Heart left ventricle (tissue), 16 donors: ENCODE results near the gene TRAF7. TPM values are rescaled to one million over a fixed set of nuclear protein-coding genes. Genes with fewer than 3 reads are reported as not detected.

Experiments used
- ATAC-seq, 4 donors: fragments of 200-7000 bp; cut with Tn5 transposase; one replicate each; pipeline ENCODE4 v1.9.1; 2020 to 2022; ENCODE audit warnings: moderate library complexity in 4 of 4, mild to moderate bottlenecking in 3 of 4, moderate number of reproducible peaks in 1 of 4
- DNase-seq, 5 donors: peaks; one replicate each; pipeline ENCODE4 v3.0.0-alpha.2; 2020
- H3K27ac ChIP-seq, 12 donors: fragments of 200-600 bp; sonication (generic) in 4 of 12; one replicate each; pipeline versions ENCODE4 v1.5.0 to v1.8.0; 2016 to 2022; ENCODE audit warnings: mild to moderate bottlenecking in 2 of 12
- H3K27me3 ChIP-seq, 9 donors: fragments of 200-600 bp; sonication (generic) in 2 of 9; one replicate each; pipeline versions ENCODE4 v1.5.1 to v1.8.0; 2016 to 2022; ENCODE audit warnings: mild to moderate bottlenecking in 3 of 9
- H3K36me3 ChIP-seq, 9 donors: fragments of 200-600 bp; sonication (generic) in 2 of 9; one replicate each; pipeline versions ENCODE4 v1.5.0 to v1.8.0; 2018 to 2022; ENCODE audit warnings: mild to moderate bottlenecking in 2 of 9
- H3K4me1 ChIP-seq, 12 donors: fragments of 200-600 bp; sonication (generic) in 4 of 12; one replicate each; pipeline versions ENCODE4 v1.5.0 to v1.8.0; 2016 to 2022; ENCODE audit warnings: mild to moderate bottlenecking in 3 of 12
- H3K4me3 ChIP-seq, 12 donors: fragments of 200-600 bp; sonication (generic) in 4 of 12; one replicate each; pipeline versions ENCODE4 v1.5.0 to v1.8.0; 2017 to 2022; ENCODE audit warnings: mild to moderate bottlenecking in 9 of 12, moderate library complexity in 4 of 12
- H3K9me3 ChIP-seq, 12 donors: fragments of 200-600 bp; sonication (generic) in 4 of 12; one replicate each; pipeline versions ENCODE4 v1.5.0 to v1.8.0; 2016 to 2022; ENCODE audit warnings: mild to moderate bottlenecking in 1 of 12
- POLR2A ChIP-seq, 2 donors: fragments of 450-650 bp; IDR thresholded peaks; one replicate each; pipeline ENCODE4 v1.6.1; 2017; ENCODE audit warnings: antibody characterized with exemption in 2 of 2, mild to moderate bottlenecking in 2 of 2, moderate library complexity in 2 of 2
- WGBS, 4 donors: extraction: QIAGEN DNeasy Blood & Tissue Kit in 2 of 4; methylation state at CpG; one replicate each; pipeline versions ENCODE4 v1.1.5 to v1.1.7; 2013 to 2018; 5-methylcytosine and 5-hydroxymethylcytosine counted together
- intact Hi-C, 10 donors: fragments of 100-400 bp; cut with DNase I; formaldehyde crosslinking; loops; one replicate each; pipeline versions ENCODE4 v1.11.1 to v1.14.2; 2022
- polyA plus RNA-seq, 2 donors: library from polyadenylated mRNA; stranded (reverse); fragments of 200-250 nt; gene quantifications; one replicate each; pipeline ENCODE4 v1.2.3, GENCODE V29; 2013
- total RNA-seq, 9 donors: library from RNA; depleted of rRNA in 2 of 9; stranded (reverse); fragments of >200 nt in 2 of 9; fragmentation: NEBNext Ultra II Directional in 3 of 9; extraction: Animal tissue kit (Norgen Biotek cat#: 25700) in 3 of 9; gene quantifications; one replicate each; pipeline versions ENCODE4 v1.1.0 to v1.2.4, GENCODE V29; 2016 to 2023
- TF ChIP-seq, protein P1 (sequence below), 12 donors: fragments of 200-600 bp; sonication (generic) in 4 of 12; IDR thresholded peaks; one replicate each; pipeline versions ENCODE4 v1.5.0 to v1.8.0; 2018 to 2022; ENCODE audit warnings: antibody characterized with exemption in 12 of 12, mild to moderate bottlenecking in 5 of 12
- donor health status: ischemic (EF 13 %, LVEDD 7.1; RV severe dilation, severe dysfunction).
- donor health status: healthy with polysubstance abuse.
- donor health status: DM: no; HTN: yes; CAD: no.
- donor health status: DM: no; HTN: no; CAD: no.
- donor health status: ischemic (EF 25% LVEDD 6.9; RV normal size, moderate dysfunction).
- donor health status: ischemic (EF 25% LVEDD 5.7; RV mildly dilated, moderate dysfunction).
- donor health status: healthy.
- donor health status: DM: yes; HTN: yes; CAD: no.
- donor health status: ischemic (EF 35%, LVEDD 5.7; RV mildly dilated, moderate dysfunction).
- donor health status: nonischemic (EF 11% LVEDD 7.7; RV severe dilation, severe dysfunction).
- donor health status: DM: yes; HTN: yes; CAD: no.
- donor health status: PGD.
- donor health status: ischemic (EF 29% LVEDD 5.4; RV normal size, mild dysfunction).
- donor health status: nonischemic (EF 23%, LVEDD 6.1; RV moderate dilation, normal function).

Gene TRAF7
- total and polyA plus RNA-seq, 11 donors: 12.2 to 40.2 (median 27.0) TPM

DNA sequence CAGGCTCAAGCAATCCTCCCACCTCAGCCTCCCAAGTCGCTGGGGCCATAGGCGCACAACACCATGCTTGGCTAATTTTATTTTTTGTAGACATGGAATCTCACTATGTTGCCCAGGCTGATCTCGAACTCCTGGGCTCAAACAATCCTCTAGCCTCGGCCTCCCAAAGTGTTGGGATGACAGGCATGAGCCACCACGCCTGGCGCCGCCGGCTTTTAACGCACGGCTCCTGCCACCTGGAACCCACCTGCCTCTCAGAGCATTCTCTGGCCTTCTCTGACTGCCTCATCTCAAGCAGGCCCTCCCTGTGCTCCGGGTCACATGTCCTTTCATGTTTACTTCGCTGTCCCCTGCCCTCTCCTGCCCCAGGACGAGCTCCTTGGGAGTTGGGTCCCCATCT, 30.5 kb downstream of the TRAF7 start:
- Histone ChIP-seq H3K9me3 (no peaks in the 10 kb centered on the region), H3K4me1 (no peaks in the 10 kb centered on the region), H3K36me3 (no peaks in the 10 kb centered on the region), H3K27ac (no peak overlapping the region), H3K4me3 (no peak overlapping the region), H3K27me3 (no peaks in the 10 kb centered on the region)
- TF ChIP-seq, protein P1, sequence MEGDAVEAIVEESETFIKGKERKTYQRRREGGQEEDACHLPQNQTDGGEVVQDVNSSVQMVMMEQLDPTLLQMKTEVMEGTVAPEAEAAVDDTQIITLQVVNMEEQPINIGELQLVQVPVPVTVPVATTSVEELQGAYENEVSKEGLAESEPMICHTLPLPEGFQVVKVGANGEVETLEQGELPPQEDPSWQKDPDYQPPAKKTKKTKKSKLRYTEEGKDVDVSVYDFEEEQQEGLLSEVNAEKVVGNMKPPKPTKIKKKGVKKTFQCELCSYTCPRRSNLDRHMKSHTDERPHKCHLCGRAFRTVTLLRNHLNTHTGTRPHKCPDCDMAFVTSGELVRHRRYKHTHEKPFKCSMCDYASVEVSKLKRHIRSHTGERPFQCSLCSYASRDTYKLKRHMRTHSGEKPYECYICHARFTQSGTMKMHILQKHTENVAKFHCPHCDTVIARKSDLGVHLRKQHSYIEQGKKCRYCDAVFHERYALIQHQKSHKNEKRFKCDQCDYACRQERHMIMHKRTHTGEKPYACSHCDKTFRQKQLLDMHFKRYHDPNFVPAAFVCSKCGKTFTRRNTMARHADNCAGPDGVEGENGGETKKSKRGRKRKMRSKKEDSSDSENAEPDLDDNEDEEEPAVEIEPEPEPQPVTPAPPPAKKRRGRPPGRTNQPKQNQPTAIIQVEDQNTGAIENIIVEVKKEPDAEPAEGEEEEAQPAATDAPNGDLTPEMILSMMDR (IDR thresholded peaks at IDR 0.05): no peak
- TF ChIP-seq POLR2A (IDR thresholded peaks at IDR 0.05): no peak
- ATAC-seq: no peak
- WGBS, 4 donors: 86 to 92% (median 90%) methylated on average over 13 of the region's 13 CpGs
- intact Hi-C loops: no loop called here
- DNase-seq: no peak

DNA sequence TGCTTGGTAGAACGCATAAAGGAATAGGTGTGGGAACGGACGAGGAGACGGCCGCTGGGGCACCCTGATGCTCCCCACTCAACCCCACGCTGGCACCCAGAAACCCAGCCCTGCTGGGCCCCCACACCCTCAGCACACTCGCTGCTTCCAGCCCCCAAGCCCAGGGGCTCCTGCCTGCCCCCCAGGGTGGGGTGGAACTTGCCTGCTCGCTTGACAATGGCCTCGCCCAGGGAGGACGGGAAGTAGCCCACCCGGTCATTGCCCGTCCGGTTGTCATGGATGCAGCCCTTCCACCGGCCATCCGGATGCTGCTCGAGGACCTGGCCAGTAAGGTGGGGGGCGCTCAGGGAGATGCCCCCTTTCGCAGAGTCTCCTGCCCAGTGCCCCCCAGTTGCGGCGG, 30.9 kb downstream of the TRAF7 start:
- DNase-seq (no peak), ATAC-seq (no peak)
- intact Hi-C loops: no loop called here
- 82 to 93% (median 86%) methylated on average over 10 to 20 of the region's 20 CpGs for WGBS, 4 donors
- no peak for TF ChIP-seq POLR2A (IDR thresholded peaks at IDR 0.05)
- TF ChIP-seq, protein P1 (IDR thresholded peaks at IDR 0.05): no peak
- H3K27ac ChIP-seq: no peak overlapping the region
- H3K4me3 ChIP-seq: no peak overlapping the region
- no peaks in the 10 kb centered on the region for H3K36me3 ChIP-seq
- H3K9me3 ChIP-seq: no peaks in the 10 kb centered on the region
- H3K27me3 ChIP-seq: no peaks in the 10 kb centered on the region
- peaks cover 0 to 4% (median 0%) of the 10 kb centered on the region in 12 donors for H3K4me1 ChIP-seq

DNA sequence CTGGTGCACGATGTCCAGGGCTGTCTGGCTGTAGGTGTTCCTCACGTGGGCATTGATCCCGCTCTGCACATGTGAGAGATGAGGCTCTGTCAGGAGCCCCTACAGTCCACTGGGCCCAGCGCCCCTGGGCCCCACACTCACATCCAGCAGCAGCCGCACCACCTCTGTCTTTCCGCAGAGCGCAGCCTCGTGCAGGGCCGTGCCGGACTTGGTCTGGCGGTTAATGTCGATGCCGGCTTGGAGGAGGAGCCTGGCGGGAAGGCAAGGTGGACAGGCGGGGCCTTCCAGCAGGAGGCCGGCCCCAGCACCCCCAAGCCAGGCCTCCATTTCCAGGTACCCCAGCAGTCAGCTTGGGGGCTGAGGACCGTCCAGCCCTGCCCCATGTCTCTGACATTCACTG, 31.6 kb downstream of the TRAF7 start:
- H3K4me1 ChIP-seq: peaks cover 0 to 6% (median 0%) of the 10 kb centered on the region in 12 donors
- no peak for TF ChIP-seq POLR2A (IDR thresholded peaks at IDR 0.05)
- TF ChIP-seq, protein P1 (IDR thresholded peaks at IDR 0.05): no peak
- no peaks in the 10 kb centered on the region for H3K36me3 ChIP-seq
- DNase-seq (no peak), ATAC-seq (no peak)
- intact Hi-C loops: no loop called here
- H3K4me3 ChIP-seq: no peak overlapping the region
- H3K27ac ChIP-seq: no peak overlapping the region
- H3K27me3 ChIP-seq: no peaks in the 10 kb centered on the region
- no peaks in the 10 kb centered on the region for H3K9me3 ChIP-seq
- WGBS, 4 donors: 79 to 87% (median 81%) methylated on average over 16 to 17 of the region's 17 CpGs

DNA sequence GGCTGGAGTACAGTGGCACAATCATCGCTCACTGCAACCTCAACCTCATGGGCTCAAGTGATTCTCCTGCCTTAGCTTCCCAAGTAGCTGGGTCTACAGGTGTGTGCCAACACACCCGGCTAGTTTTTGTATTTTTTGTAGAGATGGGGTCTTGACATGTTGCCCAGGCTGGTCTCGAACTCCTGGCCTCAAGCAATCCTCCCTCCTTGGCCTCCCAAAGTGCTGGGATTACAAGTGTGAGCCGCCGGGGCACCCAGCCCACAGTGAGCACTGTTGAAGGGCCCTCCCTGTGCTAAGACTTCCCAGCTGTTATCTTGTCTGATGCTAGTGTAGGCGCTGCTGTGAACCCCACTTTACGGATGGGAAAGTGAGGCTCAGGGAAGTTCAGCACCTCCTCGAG, 32.8 kb downstream of the TRAF7 start:
- TF ChIP-seq, protein P1 (IDR thresholded peaks at IDR 0.05): no peak
- no peak for TF ChIP-seq POLR2A (IDR thresholded peaks at IDR 0.05)
- no peak overlapping the region for H3K4me3 ChIP-seq
- ATAC-seq (no peak), DNase-seq (no peak)
- no peaks in the 10 kb centered on the region for H3K36me3 ChIP-seq
- WGBS, 4 donors: 87 to 96% (median 94%) methylated on average over 5 to 8 of the region's 8 CpGs
- no peaks in the 10 kb centered on the region for H3K27me3 ChIP-seq
- intact Hi-C loops: no loop called here
- H3K4me1 ChIP-seq: peaks cover 0 to 6% (median 0%) of the 10 kb centered on the region in 12 donors
- no peaks in the 10 kb centered on the region for H3K9me3 ChIP-seq
- H3K27ac ChIP-seq: no peak overlapping the region
